ENCODE results near the gene MIDN.

- TF ChIP-seq CTCF (IDR thresholded peaks at IDR 0.05), result no peak
- TF ChIP-seq FOSL2 (IDR thresholded peaks at IDR 0.05), result no peak
- TF ChIP-seq FOSL2 (CRISPR knock-in tag; IDR thresholded peaks at IDR 0.05), result no peak
- TF ChIP-seq ELK1 (IDR thresholded peaks at IDR 0.05; ENCODE audit: low read depth, low read length), result no peak
Observed at GRCh38 chr19:1283207-1283916, 35.0 kb downstream of the MIDN start.

Measured in A549 (cell line).